ENCODE measurements around the gene SPNS3.

Gene SPNS3

GRCh38 chr17:4449736-4450135 lies 16.0 kb downstream of the SPNS3 start:
- Histone ChIP-seq H3K79me2 (ENCODE audit: control insufficient read depth, low read length) (no peaks in the 10 kb centered on the region), H3K4me1 (ENCODE audit: control insufficient read depth, low read length) (no peaks in the 10 kb centered on the region), H3K4me2 (ENCODE audit: low read length) (no peak overlapping the region), H3K4me3 (ENCODE audit: low read length) (no peak overlapping the region), H3K9me3 (ENCODE audit: control insufficient read depth, insufficient read depth, low read length) (no peaks in the 10 kb centered on the region), H3F3A (ENCODE audit: control insufficient read depth, insufficient read depth) (no peaks in the 10 kb centered on the region), H3K9me2 (replicated peaks; ENCODE audit: control insufficient read depth, low read length) (no peaks in the 10 kb centered on the region), H3K27ac (ENCODE audit: low read depth, low read length) (no peak overlapping the region), H4K20me1 (ENCODE audit: control insufficient read depth, insufficient read depth, low read depth, low read length) (no peaks in the 10 kb centered on the region; the same call in 1 of the 2 replicates), H3K27me3 (ENCODE audit: control insufficient read depth, low read length) (no peaks in the 10 kb centered on the region), H3K36me3 (ENCODE audit: control insufficient read depth, low read length) (no peaks in the 10 kb centered on the region)
- TF ChIP-seq CTCF (IDR thresholded peaks at IDR 0.05; ENCODE audit: low read depth, low read length, poor library complexity, severe bottlenecking) (no peak), EZH2phosphoT487 (IDR thresholded peaks at IDR 0.05; ENCODE audit: borderline replicate concordance, low read length) (no peak)

GRCh38 chr17:4450710-4451316 lies 17.1 kb downstream of the SPNS3 start:
- Histone ChIP-seq H3K27me3 (ENCODE audit: control insufficient read depth, low read length) (no peaks in the 10 kb centered on the region), H3K36me3 (ENCODE audit: control insufficient read depth, low read length) (no peaks in the 10 kb centered on the region)
- TF ChIP-seq CTCF (IDR thresholded peaks at IDR 0.05; ENCODE audit: low read depth, low read length, poor library complexity, severe bottlenecking) (no peak), EZH2phosphoT487 (IDR thresholded peaks at IDR 0.05; ENCODE audit: borderline replicate concordance, low read length) (no peak)

GRCh38 chr17:4453812-4454591 lies 20.3 kb downstream of the SPNS3 start:
- H3K9me2 ChIP-seq (replicated peaks; ENCODE audit: control insufficient read depth, low read length): no peaks in the 10 kb centered on the region
- H3K79me2 ChIP-seq (ENCODE audit: control insufficient read depth, low read length): no peaks in the 10 kb centered on the region
- no peaks in the 10 kb centered on the region for H3K27me3 ChIP-seq (ENCODE audit: control insufficient read depth, low read length)
- TF ChIP-seq CTCF (IDR thresholded peaks at IDR 0.05; ENCODE audit: low read depth, low read length, poor library complexity, severe bottlenecking) (no peak), EZH2phosphoT487 (IDR thresholded peaks at IDR 0.05; ENCODE audit: borderline replicate concordance, low read length) (no peak)
- no peaks in the 10 kb centered on the region; the same call in 1 of the 2 replicates for H4K20me1 ChIP-seq (ENCODE audit: control insufficient read depth, insufficient read depth, low read depth, low read length)
- no peaks in the 10 kb centered on the region for H3K9me3 ChIP-seq (ENCODE audit: control insufficient read depth, insufficient read depth, low read length)
- no peak overlapping the region for H3K4me2 ChIP-seq (ENCODE audit: low read length)
- no peak overlapping the region for H3K4me3 ChIP-seq (ENCODE audit: low read length)
- H3F3A ChIP-seq (ENCODE audit: control insufficient read depth, insufficient read depth): no peaks in the 10 kb centered on the region
- H3K27ac ChIP-seq (ENCODE audit: low read depth, low read length): no peak overlapping the region
- H3K4me1 ChIP-seq (ENCODE audit: control insufficient read depth, low read length): no peaks in the 10 kb centered on the region
- H3K36me3 ChIP-seq (ENCODE audit: control insufficient read depth, low read length): no peaks in the 10 kb centered on the region

More at GRCh38 chr17:4450710-4451316, 17.1 kb downstream of the SPNS3 start:
- no peak overlapping the region for H3K27ac ChIP-seq (ENCODE audit: low read depth, low read length)
- no peak overlapping the region for H3K4me3 ChIP-seq (ENCODE audit: low read length)
- no peak overlapping the region for H3K4me2 ChIP-seq (ENCODE audit: low read length)
- no peaks in the 10 kb centered on the region for H3K9me3 ChIP-seq (ENCODE audit: control insufficient read depth, insufficient read depth, low read length)
- H3K4me1 ChIP-seq (ENCODE audit: control insufficient read depth, low read length): no peaks in the 10 kb centered on the region
- no peaks in the 10 kb centered on the region; the same call in 1 of the 2 replicates for H4K20me1 ChIP-seq (ENCODE audit: control insufficient read depth, insufficient read depth, low read depth, low read length)
- no peaks in the 10 kb centered on the region for H3F3A ChIP-seq (ENCODE audit: control insufficient read depth, insufficient read depth)
- H3K9me2 ChIP-seq (replicated peaks; ENCODE audit: control insufficient read depth, low read length): no peaks in the 10 kb centered on the region
- no peaks in the 10 kb centered on the region for H3K79me2 ChIP-seq (ENCODE audit: control insufficient read depth, low read length)

Measured in DOHH2 (cell line).